ENCODE results near the gene LRRC32.

DNA sequence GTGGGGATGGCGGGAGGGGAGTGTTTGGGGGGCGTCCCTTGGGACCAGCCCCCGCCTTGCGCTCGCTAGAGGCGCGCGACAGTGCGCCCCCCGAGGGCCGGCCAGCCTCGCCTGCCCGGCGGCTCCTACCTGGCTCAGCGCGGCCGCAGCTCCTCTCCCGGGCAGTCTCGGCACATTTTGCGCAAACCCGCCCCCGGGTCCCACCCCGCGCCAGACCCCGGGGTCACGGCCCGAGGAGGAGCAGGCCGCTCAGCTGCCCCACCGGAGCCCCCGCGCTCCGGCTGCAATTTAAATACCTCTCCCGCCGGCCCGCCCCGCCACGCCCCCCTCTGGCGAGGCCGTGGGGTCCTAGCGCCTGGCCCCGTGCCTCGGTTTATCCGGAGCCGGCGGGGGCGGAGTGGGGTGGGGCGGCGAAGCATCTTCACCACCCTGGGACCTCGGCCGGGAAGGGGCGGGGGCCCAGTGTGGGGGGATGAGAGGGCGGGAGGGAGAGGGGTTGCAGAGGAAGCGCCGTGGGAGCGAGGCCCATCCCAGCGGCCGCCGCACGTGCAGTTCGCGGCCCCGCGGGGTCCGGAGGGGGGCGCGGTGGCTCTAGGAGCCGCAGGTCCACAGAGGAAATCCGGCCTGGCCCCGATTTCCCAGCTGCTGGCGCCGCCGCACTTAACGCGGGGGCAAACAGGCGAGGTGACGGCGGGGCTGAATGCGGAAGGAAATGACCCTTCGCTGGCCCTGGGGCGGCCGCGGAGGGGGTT, at the start of gene LRRC32:
- TF ChIP-seq, protein P1, sequence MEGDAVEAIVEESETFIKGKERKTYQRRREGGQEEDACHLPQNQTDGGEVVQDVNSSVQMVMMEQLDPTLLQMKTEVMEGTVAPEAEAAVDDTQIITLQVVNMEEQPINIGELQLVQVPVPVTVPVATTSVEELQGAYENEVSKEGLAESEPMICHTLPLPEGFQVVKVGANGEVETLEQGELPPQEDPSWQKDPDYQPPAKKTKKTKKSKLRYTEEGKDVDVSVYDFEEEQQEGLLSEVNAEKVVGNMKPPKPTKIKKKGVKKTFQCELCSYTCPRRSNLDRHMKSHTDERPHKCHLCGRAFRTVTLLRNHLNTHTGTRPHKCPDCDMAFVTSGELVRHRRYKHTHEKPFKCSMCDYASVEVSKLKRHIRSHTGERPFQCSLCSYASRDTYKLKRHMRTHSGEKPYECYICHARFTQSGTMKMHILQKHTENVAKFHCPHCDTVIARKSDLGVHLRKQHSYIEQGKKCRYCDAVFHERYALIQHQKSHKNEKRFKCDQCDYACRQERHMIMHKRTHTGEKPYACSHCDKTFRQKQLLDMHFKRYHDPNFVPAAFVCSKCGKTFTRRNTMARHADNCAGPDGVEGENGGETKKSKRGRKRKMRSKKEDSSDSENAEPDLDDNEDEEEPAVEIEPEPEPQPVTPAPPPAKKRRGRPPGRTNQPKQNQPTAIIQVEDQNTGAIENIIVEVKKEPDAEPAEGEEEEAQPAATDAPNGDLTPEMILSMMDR (IDR thresholded peaks at IDR 0.05) = no peak
- TF ChIP-seq, protein P2, sequence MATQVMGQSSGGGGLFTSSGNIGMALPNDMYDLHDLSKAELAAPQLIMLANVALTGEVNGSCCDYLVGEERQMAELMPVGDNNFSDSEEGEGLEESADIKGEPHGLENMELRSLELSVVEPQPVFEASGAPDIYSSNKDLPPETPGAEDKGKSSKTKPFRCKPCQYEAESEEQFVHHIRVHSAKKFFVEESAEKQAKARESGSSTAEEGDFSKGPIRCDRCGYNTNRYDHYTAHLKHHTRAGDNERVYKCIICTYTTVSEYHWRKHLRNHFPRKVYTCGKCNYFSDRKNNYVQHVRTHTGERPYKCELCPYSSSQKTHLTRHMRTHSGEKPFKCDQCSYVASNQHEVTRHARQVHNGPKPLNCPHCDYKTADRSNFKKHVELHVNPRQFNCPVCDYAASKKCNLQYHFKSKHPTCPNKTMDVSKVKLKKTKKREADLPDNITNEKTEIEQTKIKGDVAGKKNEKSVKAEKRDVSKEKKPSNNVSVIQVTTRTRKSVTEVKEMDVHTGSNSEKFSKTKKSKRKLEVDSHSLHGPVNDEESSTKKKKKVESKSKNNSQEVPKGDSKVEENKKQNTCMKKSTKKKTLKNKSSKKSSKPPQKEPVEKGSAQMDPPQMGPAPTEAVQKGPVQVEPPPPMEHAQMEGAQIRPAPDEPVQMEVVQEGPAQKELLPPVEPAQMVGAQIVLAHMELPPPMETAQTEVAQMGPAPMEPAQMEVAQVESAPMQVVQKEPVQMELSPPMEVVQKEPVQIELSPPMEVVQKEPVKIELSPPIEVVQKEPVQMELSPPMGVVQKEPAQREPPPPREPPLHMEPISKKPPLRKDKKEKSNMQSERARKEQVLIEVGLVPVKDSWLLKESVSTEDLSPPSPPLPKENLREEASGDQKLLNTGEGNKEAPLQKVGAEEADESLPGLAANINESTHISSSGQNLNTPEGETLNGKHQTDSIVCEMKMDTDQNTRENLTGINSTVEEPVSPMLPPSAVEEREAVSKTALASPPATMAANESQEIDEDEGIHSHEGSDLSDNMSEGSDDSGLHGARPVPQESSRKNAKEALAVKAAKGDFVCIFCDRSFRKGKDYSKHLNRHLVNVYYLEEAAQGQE (IDR thresholded peaks at IDR 0.05; ENCODE audit: insufficient read depth in 1 of 2, low read depth in 2 of 2, low read length in 1 of 2) = no peak

All from Panc1 (cell line).